Measurements from ENCODE around the gene NEO1.

- TF ChIP-seq CTCF (IDR thresholded peaks at IDR 0.05; ENCODE audit: poor library complexity) (no peak), EZH2 (IDR thresholded peaks at IDR 0.05; ENCODE audit: borderline replicate concordance) (no peak), EZH2phosphoT487 (IDR thresholded peaks at IDR 0.05; ENCODE audit: low read depth, severe bottlenecking, unreplicated experiment) (no peak)
Measured at GRCh38 chr15:73246439-73246838, 194.2 kb downstream of the NEO1 start.

Data from hepatocyte (in vitro differentiated cells).